Ovary (tissue), 3 donors: ENCODE data around the gene NPPC.

Experiments used
- CTCF ChIP-seq, 3 donors: fragments of 450-650 bp in 2 of 3; fragments of 200-600 bp in 1 of 3; IDR thresholded peaks; one replicate each; pipeline versions ENCODE4 v1.5.1 to v1.8.0; 2016 to 2022; ENCODE audit warnings: antibody characterized with exemption in 3 of 3, mild to moderate bottlenecking in 1 of 3
- EP300 ChIP-seq: sonication (generic); formaldehyde crosslinking; IDR thresholded peaks from one replicate; pipeline ENCODE4 v1.6.1; 2017; ENCODE audit warnings: antibody characterized with exemption
- POLR2A ChIP-seq: fragments of 450-650 bp; IDR thresholded peaks from one replicate; pipeline ENCODE4 v1.6.1; 2017; ENCODE audit warnings: antibody characterized with exemption, mild to moderate bottlenecking, moderate library complexity
- donor health status: DM: no; HTN: no; CAD: no.

- TF ChIP-seq POLR2A, result no peak
- no peak for TF ChIP-seq CTCF (IDR thresholded peaks at IDR 0.05)
- no peak for TF ChIP-seq EP300
These were observed 7.5 kb downstream of the NPPC start for GRCh38 chr2:231918501-231919330.
